NCI-H2107 (cell line): Measurements from ENCODE around the gene ANKRD12.
"Not testable (repeated sequence)": the region's sequence is repeated elsewhere in the genome, so short reads cannot be mapped to it uniquely, and the experiment has no call there.

ENCODE experiments used
- DNase-seq: peaks from one replicate; lab custom pipeline; 2025; lab: John Stamatoyannopoulos, UW

ANKRD12 gene

DNA sequence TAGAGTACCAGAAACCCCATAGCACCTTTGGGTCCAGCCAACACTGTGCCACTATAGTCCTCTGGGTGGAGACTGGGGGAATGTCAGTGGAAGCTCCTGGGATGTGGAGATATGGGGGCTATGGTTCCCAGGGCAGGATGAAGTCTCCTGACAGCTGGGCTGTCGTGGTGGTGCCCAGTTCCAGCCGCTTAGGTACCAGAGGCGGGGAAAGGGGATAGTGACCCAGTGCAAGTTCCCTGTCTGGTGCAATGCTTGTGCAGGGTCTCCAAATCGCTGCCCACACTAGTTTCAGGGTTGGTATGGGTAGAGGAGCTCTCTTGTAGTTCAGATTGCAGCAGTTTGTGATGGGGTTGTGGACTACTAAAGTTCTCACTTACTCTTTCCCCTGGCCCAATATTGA, 97.9 kb downstream of the ANKRD12 start:
- DNase-seq, result no peak

DNA sequence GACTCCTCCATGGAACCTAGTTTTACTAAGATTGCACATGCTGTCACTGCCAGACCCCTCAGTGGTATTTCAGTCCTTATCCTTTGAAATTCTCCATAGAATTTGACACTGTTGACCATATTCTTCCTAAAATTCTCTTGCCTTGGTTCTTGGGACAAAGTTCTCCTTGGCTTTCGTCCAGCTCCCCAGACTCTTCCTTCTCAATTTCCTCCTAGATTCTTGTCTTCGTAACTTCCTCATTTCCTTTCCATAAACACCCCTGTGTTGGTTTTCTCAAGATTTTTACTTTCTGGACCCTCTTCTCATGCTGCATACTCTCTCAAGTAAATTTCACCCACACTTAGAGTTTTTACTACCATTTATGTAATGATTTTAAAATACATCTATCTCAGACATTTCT, 101.4 kb downstream of the ANKRD12 start:
- no peak for DNase-seq

GRCh38 chr18:9239720-9240119, 103.1 kb downstream of the ANKRD12 start:
- no peak for DNase-seq

DNA sequence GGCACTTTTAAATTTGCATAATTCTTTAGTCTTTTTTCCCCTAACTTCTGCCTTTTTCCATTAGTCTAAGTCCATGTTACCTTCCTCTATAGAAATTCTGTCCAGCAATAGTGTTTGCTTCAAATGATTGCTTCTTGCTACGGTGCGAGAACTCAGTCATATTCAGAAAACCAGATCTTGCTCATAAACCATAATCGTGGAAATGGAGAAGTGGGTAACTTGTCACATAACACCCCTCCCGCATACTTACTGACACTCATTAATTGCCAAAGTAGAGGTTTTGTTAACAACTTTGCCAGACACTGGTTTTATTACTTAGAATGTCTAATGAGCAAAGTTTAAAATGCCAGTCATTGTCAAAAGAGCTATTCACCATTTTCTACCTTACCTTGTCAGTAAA, 103.7 kb downstream of the ANKRD12 start:
- no peak for DNase-seq

GRCh38 chr18:9243029-9243428, 106.4 kb downstream of the ANKRD12 start:
- DNase-seq, result no peak

- no peak for DNase-seq
These were observed 107.8 kb downstream of the ANKRD12 start for GRCh38 chr18:9244376-9244775.

GRCh38 chr18:9248661-9249060, 112.1 kb downstream of the ANKRD12 start:
- no peak for DNase-seq

GRCh38 chr18:9249254-9249653, 112.7 kb downstream of the ANKRD12 start:
- DNase-seq, result no peak

GRCh38 chr18:9259173-9259572, 122.6 kb downstream of the ANKRD12 start:
- no peak for DNase-seq

DNA sequence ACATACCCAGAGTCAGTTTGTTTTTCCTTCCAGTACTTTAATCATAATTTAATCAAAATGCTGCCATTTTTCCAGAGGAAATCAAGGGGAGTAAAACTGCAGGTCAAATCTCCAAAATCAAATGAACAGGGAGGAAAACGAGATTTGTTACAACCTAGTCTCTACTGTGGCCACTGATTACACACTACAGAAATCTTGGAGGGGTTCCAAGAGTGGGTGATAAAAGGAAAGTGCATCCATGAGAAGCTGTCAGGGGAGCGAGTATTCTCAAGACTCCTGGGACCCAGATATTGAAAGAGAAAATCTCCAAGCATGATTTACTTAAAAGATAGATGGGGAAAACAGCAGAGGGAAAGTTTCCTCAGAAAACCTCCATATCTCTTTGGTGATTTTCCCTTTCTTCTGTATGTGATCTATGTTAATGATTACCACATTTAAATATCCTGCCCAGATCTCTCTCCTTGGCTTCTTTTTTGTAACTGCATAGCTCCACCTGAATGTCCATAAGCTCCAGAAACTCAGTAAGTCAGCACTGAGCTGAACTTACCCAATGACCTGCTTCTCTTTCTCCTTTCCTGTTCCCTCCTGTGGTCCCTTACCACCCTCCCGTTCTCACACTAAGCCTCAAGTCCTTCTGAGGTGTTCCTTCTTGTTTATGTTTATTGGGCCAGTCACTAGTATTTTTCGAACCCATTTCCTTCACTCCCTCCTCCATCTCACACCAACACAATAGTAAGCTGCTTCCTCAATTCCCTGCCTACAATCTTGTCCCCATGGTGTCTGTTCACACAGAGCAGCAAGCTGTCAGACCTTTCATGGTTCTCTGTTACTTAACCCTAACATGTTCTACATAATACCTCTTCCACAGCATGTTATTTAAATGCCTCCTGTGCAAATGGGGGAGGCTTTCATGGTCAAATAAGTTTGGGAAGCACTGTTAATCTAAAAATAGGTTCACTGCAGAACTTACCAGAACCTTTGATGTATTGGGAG, 124.1 kb downstream of the ANKRD12 start:
- no peak for DNase-seq

- no peak for DNase-seq
These were observed 126.7 kb downstream of the ANKRD12 start for GRCh38 chr18:9263264-9263663.

DNA sequence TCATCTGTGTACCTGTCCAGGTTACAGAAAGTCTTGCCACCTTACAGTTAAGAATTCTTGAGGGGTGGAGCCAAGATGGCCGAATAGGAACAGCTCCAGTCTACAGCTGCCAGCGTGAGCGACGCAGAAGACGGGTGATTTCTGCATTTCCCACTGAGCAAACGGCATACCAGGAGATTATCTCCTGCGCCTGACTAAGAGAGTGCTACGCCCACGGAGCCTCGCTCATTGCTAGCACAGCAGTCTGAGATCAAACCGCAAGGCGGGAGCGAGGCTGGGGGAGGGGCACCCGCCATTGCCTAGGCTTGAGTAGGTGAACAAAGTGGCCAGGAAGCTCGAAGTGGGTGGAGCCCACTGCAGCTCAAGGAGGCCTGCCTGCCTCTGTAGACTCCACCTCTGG, 128.2 kb downstream of the ANKRD12 start:
- DNase-seq, result not testable (repeated sequence)

- DNase-seq, result no peak
These were observed 136.6 kb downstream of the ANKRD12 start for GRCh38 chr18:9273221-9273620.

DNA sequence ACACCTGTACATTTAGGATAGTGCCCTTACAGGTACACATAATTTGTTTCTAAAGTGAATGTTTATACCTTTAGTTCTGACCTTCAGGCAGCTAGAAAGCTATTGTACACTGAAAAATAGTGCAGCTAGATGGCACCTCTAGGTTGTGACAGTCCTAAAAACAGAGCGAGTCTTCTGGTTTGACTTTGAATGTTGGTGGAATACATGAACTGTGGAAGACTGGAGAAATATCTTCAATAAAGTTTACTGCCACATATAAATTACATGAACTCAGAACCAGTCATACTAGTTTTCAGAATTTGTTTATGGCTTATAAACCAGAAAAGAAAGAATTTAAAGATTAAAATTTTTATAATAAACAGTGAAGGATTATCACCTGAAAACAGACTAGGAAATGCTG, 139.3 kb downstream of the ANKRD12 start:
- DNase-seq, result no peak

DNA sequence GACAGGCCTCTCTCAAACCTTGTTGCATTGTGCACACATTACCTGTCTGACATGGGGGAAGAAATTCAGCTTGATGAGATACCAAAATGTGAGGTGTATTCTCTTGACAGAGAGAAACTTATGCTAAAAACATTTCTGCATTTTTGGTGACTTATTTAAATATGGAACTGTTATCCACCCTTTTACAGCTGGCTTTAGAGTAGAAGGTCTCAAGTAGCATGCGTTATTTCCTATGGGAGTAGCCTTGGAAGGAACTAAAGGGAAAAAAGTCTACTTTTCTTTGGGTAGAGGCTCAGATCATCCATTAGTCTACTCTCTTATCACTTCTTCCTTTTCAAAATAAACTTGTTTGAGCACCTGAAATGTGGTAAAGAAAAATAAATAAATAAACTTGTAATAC, 141.4 kb downstream of the ANKRD12 start:
- no peak for DNase-seq

DNA sequence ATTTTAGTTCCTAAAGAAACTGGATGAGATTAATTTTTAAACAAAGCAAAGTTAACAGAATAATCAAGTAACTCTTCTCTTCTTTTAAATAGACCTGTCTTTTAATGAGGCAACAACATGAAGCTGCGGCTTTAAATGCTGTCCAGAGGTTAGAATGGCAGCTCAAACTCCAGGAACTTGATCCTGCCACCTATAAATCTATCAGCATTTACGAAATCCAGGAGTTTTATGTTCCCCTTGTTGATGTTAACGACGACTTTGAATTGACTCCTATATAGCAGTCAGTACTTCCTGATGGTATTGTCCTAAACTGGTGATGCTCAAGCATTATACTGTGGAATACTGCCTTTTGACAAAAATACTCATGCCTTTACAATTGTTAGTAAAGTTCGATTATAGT, 144.3 kb downstream of the ANKRD12 start:
- no peak for DNase-seq

DNA sequence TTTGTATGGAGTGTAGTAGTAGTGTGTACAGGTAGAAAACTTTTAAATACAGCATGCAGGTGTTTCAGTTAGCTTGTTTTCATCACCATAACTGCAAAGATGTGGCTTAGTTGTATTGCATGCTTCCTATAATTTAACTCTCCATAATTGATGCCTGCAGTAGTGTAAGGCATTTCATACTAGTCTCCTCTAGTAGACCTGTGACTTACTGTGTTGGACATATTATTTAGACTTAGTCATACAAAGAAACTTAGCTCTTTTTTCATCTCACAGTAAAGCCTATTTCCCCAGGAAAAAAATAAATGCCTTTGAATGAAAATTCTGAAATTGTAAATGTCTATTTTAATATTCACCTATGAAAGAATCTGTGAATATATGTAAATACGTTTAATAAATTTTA, 145.2 kb downstream of the ANKRD12 start:
- no peak for DNase-seq

GRCh38 chr18:9283791-9284190, 147.2 kb downstream of the ANKRD12 start:
- DNase-seq, result no peak

DNA sequence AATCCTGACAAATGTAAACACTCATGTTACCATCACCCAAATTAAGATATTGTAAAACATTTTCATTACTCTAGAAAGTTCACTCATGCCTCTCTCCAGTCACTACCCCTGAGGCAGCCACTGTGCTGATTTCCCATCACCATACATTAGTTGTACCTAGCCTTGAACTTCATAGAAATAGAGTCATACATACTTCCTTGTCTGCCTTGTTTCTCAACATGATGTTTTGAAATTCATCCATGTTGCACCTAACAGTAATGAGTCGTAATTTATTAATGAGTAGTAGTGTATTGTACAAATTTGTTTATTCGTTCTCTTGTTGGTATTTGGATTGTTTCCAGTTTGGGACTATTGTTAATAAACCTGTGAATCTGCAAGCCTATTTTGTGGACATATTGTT, 149.0 kb downstream of the ANKRD12 start:
- DNase-seq, result no peak

- DNase-seq, result no peak
These were observed 150.5 kb downstream of the ANKRD12 start for GRCh38 chr18:9287036-9287435.

DNA sequence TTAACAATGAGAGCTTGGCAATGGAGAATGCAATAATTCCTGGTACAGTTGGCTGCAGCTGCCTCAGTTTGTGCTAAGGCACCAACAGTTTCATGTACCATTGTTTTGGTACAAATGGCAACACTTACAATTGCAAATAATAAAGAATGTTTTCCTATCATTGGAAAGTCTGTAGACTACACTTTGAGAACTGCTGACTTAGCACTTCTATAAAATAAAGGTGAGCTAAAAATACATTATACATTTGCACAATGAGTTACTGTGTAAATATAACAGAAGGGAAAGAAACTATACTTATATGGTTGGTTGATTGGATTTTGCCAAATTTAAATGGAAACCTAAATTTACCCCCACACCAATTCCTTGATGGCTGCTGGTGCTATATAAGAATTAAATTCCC, 153.1 kb downstream of the ANKRD12 start:
- no peak for DNase-seq

DNA sequence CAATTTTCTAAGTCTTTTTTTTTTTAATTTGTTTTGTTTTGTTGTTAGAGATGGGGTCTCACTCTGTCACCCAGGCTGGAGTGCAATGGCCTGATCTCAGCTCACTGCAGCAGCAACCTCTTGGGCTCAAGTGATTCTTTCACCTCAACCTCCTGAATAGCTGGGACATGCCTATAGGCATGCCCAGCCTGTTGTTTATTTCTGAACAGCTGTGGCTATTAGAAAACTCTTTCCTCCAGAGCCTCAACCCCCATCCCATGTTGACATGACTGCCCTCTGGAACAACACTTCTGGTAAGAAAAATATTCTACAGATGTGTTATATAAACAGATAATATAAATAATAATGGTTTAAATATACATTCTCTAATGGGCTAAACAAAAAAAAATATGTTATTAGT, 153.6 kb downstream of the ANKRD12 start:
- DNase-seq, result no peak

DNA sequence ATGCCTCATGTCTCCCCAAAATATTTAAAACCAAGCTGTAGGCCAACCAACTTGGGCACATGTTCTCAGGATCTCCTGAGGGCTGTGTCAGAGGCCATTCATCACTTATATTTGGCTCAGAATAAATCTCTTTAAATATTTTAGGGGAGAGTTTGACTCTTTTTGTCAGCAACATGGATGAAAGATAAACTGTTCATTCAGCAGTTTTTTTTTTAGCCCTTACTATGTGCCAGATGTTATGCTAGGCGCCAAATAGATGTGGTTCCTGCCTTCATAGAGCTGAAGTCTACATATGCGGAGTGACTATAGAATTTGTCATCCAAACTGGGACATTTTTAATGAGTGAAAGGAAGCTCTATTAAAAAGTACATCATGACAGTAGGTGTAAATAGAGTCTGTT, 155.5 kb downstream of the ANKRD12 start:
- no peak for DNase-seq

DNA sequence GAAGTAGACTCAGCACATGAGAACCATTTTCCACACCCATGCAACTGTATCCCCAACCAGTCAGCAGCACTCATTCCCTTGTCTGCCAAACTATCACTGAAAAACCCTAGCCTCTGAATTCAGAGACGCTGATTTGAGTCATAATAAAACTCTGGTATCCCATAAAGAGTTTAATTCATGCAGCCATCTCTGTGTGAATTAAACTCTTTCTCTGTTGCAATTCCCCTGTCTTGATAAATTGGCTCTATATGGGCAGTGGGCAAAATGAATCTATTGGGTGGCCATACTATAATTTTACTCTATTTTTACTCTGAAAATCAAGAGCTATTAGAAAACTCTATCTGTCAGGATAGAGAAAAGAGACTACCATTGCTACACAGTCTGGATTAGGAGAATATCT, 157.4 kb downstream of the ANKRD12 start:
- no peak for DNase-seq
